ENCODE data around the gene GSC2.

The GSC2 gene

GRCh38 chr22:19152942-19153883 lies 3.1 kb upstream of the GSC2 start:
- DNase-seq (ENCODE audit: low read depth): no peak

GRCh38 chr22:19151329-19152191 lies 1.5 kb upstream of the GSC2 start:
- no peak for DNase-seq (ENCODE audit: low read depth)

- DNase-seq (ENCODE audit: low read depth): no peak
These were observed 613 bp upstream of the GSC2 start for GRCh38 chr22:19150482-19151328.

GRCh38 chr22:19149047-19149883 lies 827 bp downstream of the GSC2 start:
- DNase-seq (ENCODE audit: low read depth): no peak

GRCh38 chr22:19148417-19149046 lies 1.6 kb downstream of the GSC2 start:
- DNase-seq (ENCODE audit: low read depth): no peak

GRCh38 chr22:19147195-19147780 lies 2.8 kb downstream of the GSC2 start:
- no peak for DNase-seq (ENCODE audit: low read depth)

GRCh38 chr22:19146215-19146968 lies 3.7 kb downstream of the GSC2 start:
- DNase-seq (ENCODE audit: low read depth): no peak

GRCh38 chr22:19143967-19144400 lies 6.1 kb downstream of the GSC2 start:
- DNase-seq (ENCODE audit: low read depth): no peak

GRCh38 chr22:19143212-19143611 lies 6.9 kb downstream of the GSC2 start:
- no peak for DNase-seq (ENCODE audit: low read depth)

GRCh38 chr22:19142394-19142793 lies 7.7 kb downstream of the GSC2 start:
- no peak for DNase-seq (ENCODE audit: low read depth)

GRCh38 chr22:19139974-19140373 lies 10.1 kb downstream of the GSC2 start:
- no peak for DNase-seq (ENCODE audit: low read depth)

- no peak for DNase-seq (ENCODE audit: low read depth)
These were observed 11.1 kb downstream of the GSC2 start for GRCh38 chr22:19139001-19139356.

GRCh38 chr22:19138217-19139000 lies 11.7 kb downstream of the GSC2 start:
- no peak for DNase-seq (ENCODE audit: low read depth)

GRCh38 chr22:19137384-19138216 lies 12.5 kb downstream of the GSC2 start:
- no peak for DNase-seq (ENCODE audit: low read depth)

GRCh38 chr22:19136915-19137314 lies 13.2 kb downstream of the GSC2 start:
- DNase-seq (ENCODE audit: low read depth): no peak

GRCh38 chr22:19134874-19135273 lies 15.2 kb downstream of the GSC2 start:
- no peak for DNase-seq (ENCODE audit: low read depth)

- DNase-seq (ENCODE audit: low read depth): no peak
These were observed 15.8 kb downstream of the GSC2 start for GRCh38 chr22:19134176-19134831.
